K562 (cell line): ENCODE measurements around the gene ELOF1. TPM values are rescaled to one million over a fixed set of nuclear protein-coding genes. Genes with fewer than 3 reads are reported as not detected.
A peak's percentile ranks its signal among the peaks of the same experiment; 100 is the strongest.

Experiments
- GMEB1 ChIP-seq: fragments of 250-450 bp; sonication (Bioruptor Pico); IDR thresholded peaks from 2 replicates; pipeline ENCODE4 v1.4.0; 2020; ENCODE audit warnings: mild to moderate bottlenecking
- GTF2E2 ChIP-seq: fragments of 200-800 bp; sonication (Bioruptor generic); IDR thresholded peaks from 2 replicates; pipeline ENCODE4 v1.6.1; 2016; ENCODE audit warnings: missing genetic modification characterization, missing compliant biosample characterization
- HCFC1 ChIP-seq: IDR thresholded peaks from 2 replicates; pipeline ENCODE4 v1.6.1; 2012; ENCODE audit warnings: low read depth, low read length, improper control_type of control experiment
- KHSRP ChIP-seq: fragments of 450-650 bp; IDR thresholded peaks from 2 replicates; pipeline ENCODE4 v1.6.1; 2017
- MCM5 ChIP-seq: fragments of 450-650 bp; IDR thresholded peaks from 2 replicates; pipeline ENCODE4 v1.6.1; 2016; ENCODE audit warnings: low read depth
- MTA3 ChIP-seq: fragments of 450-650 bp; formaldehyde crosslinking; IDR thresholded peaks from 2 replicates; pipeline ENCODE4 v1.6.1; 2017; ENCODE audit warnings: mild to moderate bottlenecking, borderline replicate concordance
- NCOA1 ChIP-seq: fragments of 450-650 bp; IDR thresholded peaks from 2 replicates; pipeline ENCODE4 v1.6.1; 2016; ENCODE audit warnings: low read depth
- PHB2 ChIP-seq: fragments of 450-650 bp; IDR thresholded peaks from 2 replicates; pipeline ENCODE4 v1.6.1; 2017; ENCODE audit warnings: low read depth
- RFX7 ChIP-seq: fragments of 250-450 bp; sonication (Bioruptor Pico); IDR thresholded peaks from 2 replicates; pipeline ENCODE4 v1.5.1; 2021; ENCODE audit warnings: mild to moderate bottlenecking
- RHOXF2B ChIP-seq: fragments of 250-450 bp; sonication (Bioruptor Pico); conservative IDR thresholded peaks from 2 replicates; pipeline ENCODE4 v1.5.1; 2021
- STAT5B ChIP-seq: fragments of 250-450 bp; sonication (Bioruptor Pico); IDR thresholded peaks from 2 replicates; pipeline ENCODE4 v1.8.0; 2021; ENCODE audit warnings: mild to moderate bottlenecking, inconsistent platforms
- ZBED1 ChIP-seq: IDR thresholded peaks from 2 replicates; pipeline ENCODE4 v1.6.1; 2014
- ZNF197 ChIP-seq: fragments of 200-800 bp; sonication (Bioruptor generic); IDR thresholded peaks from 2 replicates; pipeline ENCODE4 v1.6.1; 2016; ENCODE audit warnings: low read depth, missing genetic modification characterization, missing compliant biosample characterization
- ZNF696 ChIP-seq: fragments of 250-450 bp; sonication (Bioruptor Pico); conservative IDR thresholded peaks from 2 replicates; pipeline ENCODE4 v1.4.0; 2020; ENCODE audit warnings: mild to moderate bottlenecking, moderate library complexity
- ZSCAN29 ChIP-seq: fragments of 450-650 bp; IDR thresholded peaks from 2 replicates; pipeline ENCODE4 v1.6.1; 2017
- polyA plus RNA-seq, 8 experiments: library from polyadenylated mRNA; depleted of rRNA in 4 of 8; stranded (reverse) in 5 of 8; unstranded in 3 of 8; fragments of >200 nt; fragmentation: Nextera tagmentation in 2 of 8; fragmentation: Illumina TruSeq in 1 of 8; extraction: Ambion mirVana in 2 of 8; extraction: Trizol in 1 of 8; gene quantifications; 2 replicates each; pipeline versions ENCODE4 v1.2.1 to v1.2.3, GENCODE V29; 2011 to 2014; ENCODE audit warnings: inconsistent platforms in 1 of 8, missing spikeins in 1 of 8
- total RNA-seq, 7 experiments: library from RNA; depleted of rRNA in 6 of 7; stranded (reverse); fragments of >200 nt in 6 of 7; fragmentation: Illumina TruSeq in 2 of 7; extraction: Trizol in 2 of 7; gene quantifications; 2 replicates each; pipeline versions ENCODE4 v1.2.1 to v1.2.3, GENCODE V29; 2011 to 2021; ENCODE audit warnings: low replicate concordance in 1 of 7
- TF ChIP-seq, protein P1 (sequence below), 2 experiments: fragments of 450-650 bp; conservative IDR thresholded peaks; 2 replicates each; pipeline ENCODE4 v1.6.1; 2017; ENCODE audit warnings: mild to moderate bottlenecking in 2 of 2, moderate library complexity in 2 of 2
- TF ChIP-seq, protein P2 (sequence below), 2 experiments: fragments of 450-650 bp; IDR thresholded peaks; 2 replicates each; pipeline ENCODE4 v1.6.1; 2018; ENCODE audit warnings: mild to moderate bottlenecking in 2 of 2, low read depth in 1 of 2; ENCODE audit not compliant: partially characterized antibody in 2 of 2
- TF ChIP-seq, protein P3 (sequence below), 2 experiments: IDR thresholded peaks in 1 of 2; conservative IDR thresholded peaks in 1 of 2; 2 replicates each; pipeline ENCODE4 v1.6.1; 2016; ENCODE audit warnings: low read depth in 2 of 2, mild to moderate bottlenecking in 1 of 2, missing compliant biosample characterization in 1 of 2, missing genetic modification characterization in 1 of 2, moderate library complexity in 1 of 2

Gene ELOF1
- total and polyA plus RNA-seq, 9 of the 15 experiments (the other 6 are each of a cell fraction or from before 2014, with no cell fraction given), result 16.7 to 147 (median 74.2) TPM

DNA sequence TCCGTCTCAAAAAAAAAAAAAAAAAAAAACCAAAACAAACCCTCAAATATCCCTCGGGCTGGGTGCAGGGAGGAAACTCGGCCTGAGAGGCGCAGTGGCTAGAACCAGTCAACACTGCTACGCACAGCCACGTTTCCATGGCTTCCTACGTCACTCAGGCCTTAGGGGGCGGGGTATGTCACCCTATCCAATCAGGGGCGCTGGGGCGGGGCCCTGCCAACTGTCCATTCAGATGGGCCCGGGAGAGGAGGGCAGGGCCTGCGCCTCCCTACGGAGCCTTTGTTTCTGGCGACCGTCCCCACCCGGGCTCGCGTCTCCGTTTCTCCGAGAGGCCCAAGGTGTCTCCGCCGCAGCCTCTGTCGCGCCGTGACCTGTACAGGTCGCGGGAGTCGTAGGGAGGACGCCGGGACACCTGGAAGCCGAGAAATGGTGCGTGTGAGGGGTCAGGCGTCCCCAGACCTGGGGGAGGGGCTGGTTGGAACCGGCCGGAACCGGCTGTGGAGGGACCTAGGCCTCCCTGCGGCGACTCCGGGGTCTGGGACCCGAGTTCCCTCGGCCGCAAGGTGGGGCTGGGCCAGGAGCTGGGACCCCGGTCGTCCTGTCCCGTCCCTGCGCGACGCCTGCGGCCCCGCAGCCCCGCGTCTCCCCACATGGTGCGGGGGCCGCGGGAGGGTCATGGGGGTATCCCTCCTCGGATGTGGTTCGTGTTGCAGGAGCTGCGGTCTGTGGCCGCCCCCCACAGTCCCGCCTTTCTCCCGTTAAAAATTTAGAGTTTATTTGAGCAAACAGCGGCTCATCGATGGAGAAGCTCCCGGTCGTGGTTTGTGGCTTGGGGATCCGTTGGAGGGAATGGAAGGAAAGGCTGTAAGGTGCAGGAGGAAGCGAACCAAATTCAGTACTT is 38.4 kb upstream of the ELOF1 start, which contains the start of gene ZNF627 (continued):
- TF ChIP-seq, protein P1, sequence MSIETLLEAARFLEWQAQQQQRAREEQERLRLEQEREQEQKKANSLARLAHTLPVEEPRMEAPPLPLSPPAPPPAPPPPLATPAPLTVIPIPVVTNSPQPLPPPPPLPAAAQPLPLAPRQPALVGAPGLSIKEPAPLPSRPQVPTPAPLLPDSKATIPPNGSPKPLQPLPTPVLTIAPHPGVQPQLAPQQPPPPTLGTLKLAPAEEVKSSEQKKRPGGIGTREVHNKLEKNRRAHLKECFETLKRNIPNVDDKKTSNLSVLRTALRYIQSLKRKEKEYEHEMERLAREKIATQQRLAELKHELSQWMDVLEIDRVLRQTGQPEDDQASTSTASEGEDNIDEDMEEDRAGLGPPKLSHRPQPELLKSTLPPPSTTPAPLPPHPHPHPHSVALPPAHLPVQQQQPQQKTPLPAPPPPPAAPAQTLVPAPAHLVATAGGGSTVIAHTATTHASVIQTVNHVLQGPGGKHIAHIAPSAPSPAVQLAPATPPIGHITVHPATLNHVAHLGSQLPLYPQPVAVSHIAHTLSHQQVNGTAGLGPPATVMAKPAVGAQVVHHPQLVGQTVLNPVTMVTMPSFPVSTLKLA (conservative IDR thresholded peaks at IDR 0.05), result peak; percentile 46 to 71
- TF ChIP-seq STAT5B (no peak), RHOXF2B (CRISPR knock-in tag) (no peak), MCM5 (no peak), ZNF696 (no peak), GTF2E2 (tag) (peak; percentile 92), ZBED1 (0 out of 2 replicates have a peak, but pooled peaks have one; percentile 62), NCOA1 (peak; percentile 35; the same call in 1 of the 2 replicates), KHSRP (no peak), HCFC1 (no peak), GMEB1 (0 out of 2 replicates have a peak, but pooled peaks have one; percentile 31), RFX7 (CRISPR knock-in tag) (no peak), MTA3 (peak; percentile 90; the same call in 1 of the 2 replicates), ZSCAN29 (peak; percentile 36; the same call in 1 of the 2 replicates), PHB2 (no peak), ZNF197 (CRISPR knock-in tag) (no peak)
- TF ChIP-seq, protein P2, sequence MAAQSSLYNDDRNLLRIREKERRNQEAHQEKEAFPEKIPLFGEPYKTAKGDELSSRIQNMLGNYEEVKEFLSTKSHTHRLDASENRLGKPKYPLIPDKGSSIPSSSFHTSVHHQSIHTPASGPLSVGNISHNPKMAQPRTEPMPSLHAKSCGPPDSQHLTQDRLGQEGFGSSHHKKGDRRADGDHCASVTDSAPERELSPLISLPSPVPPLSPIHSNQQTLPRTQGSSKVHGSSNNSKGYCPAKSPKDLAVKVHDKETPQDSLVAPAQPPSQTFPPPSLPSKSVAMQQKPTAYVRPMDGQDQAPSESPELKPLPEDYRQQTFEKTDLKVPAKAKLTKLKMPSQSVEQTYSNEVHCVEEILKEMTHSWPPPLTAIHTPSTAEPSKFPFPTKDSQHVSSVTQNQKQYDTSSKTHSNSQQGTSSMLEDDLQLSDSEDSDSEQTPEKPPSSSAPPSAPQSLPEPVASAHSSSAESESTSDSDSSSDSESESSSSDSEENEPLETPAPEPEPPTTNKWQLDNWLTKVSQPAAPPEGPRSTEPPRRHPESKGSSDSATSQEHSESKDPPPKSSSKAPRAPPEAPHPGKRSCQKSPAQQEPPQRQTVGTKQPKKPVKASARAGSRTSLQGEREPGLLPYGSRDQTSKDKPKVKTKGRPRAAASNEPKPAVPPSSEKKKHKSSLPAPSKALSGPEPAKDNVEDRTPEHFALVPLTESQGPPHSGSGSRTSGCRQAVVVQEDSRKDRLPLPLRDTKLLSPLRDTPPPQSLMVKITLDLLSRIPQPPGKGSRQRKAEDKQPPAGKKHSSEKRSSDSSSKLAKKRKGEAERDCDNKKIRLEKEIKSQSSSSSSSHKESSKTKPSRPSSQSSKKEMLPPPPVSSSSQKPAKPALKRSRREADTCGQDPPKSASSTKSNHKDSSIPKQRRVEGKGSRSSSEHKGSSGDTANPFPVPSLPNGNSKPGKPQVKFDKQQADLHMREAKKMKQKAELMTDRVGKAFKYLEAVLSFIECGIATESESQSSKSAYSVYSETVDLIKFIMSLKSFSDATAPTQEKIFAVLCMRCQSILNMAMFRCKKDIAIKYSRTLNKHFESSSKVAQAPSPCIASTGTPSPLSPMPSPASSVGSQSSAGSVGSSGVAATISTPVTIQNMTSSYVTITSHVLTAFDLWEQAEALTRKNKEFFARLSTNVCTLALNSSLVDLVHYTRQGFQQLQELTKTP (IDR thresholded peaks at IDR 0.05; ENCODE audit: low read depth in 1 of 2, partially characterized antibody in 2 of 2), result no peak
- TF ChIP-seq, protein P3, sequence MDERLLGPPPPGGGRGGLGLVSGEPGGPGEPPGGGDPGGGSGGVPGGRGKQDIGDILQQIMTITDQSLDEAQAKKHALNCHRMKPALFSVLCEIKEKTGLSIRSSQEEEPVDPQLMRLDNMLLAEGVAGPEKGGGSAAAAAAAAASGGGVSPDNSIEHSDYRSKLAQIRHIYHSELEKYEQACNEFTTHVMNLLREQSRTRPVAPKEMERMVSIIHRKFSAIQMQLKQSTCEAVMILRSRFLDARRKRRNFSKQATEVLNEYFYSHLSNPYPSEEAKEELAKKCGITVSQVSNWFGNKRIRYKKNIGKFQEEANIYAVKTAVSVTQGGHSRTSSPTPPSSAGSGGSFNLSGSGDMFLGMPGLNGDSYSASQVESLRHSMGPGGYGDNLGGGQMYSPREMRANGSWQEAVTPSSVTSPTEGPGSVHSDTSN (CRISPR knock-in tag; IDR thresholded peaks at IDR 0.05; ENCODE audit: low read depth), result peak; percentile 84
- TF ChIP-seq, protein P3 (tag; conservative IDR thresholded peaks at IDR 0.05; ENCODE audit: low read depth), result peak; percentile 95
